MCF 10A (cell line): ENCODE data around the gene PLA2G6. TPM values are rescaled to one million over a fixed set of nuclear protein-coding genes. Genes with fewer than 3 reads are reported as not detected.
"Not testable (repeated sequence)": the region's sequence is repeated elsewhere in the genome, so short reads cannot be mapped to it uniquely, and the experiment has no call there.

Experiments
- BruUV-seq: library from RNA; stranded (reverse); fragments of 400-500 nt; replicated peaks from 2 replicates; lab custom pipeline; 2021; lab: Mats Ljungman, UMichigan
- CTCF ChIA-PET: fragments of 300-600 bp; sonication (Branson Sonifier 250); formaldehyde crosslinking; extraction: SDS; loops from one replicate; lab custom pipeline; 2021; ENCODE audit warnings: antibody characterized with exemption, inconsistent platforms; lab: Yijun Ruan, JAX
- POLR2A ChIA-PET: fragments of 300-600, 350-650 bp; sonication (Branson Sonifier 250); formaldehyde crosslinking; extraction: SDS; loops from one replicate; lab custom pipeline; 2020; ENCODE audit warnings: antibody characterized with exemption, inconsistent platforms; lab: Yijun Ruan, JAX
- DNase-seq: peaks from one replicate; pipeline ENCODE4 v3.0.0-alpha.2; 2018; ENCODE audit not compliant: unreplicated experiment
- H3K27ac Mint-ChIP-seq: one replicate; pipeline ENCODE4 v1.8.0; 2022; ENCODE audit warnings: mild to moderate bottlenecking, low read depth, mixed read lengths; ENCODE audit not compliant: unreplicated experiment
- H3K27me3 Mint-ChIP-seq: one replicate; pipeline ENCODE4 v1.8.0; 2022; ENCODE audit warnings: mixed read lengths; ENCODE audit not compliant: insufficient read depth, unreplicated experiment
- H3K36me3 Mint-ChIP-seq: one replicate; pipeline ENCODE4 v1.8.0; 2022; ENCODE audit warnings: mild to moderate bottlenecking, moderate library complexity, mixed read lengths; ENCODE audit not compliant: insufficient read depth, unreplicated experiment
- H3K4me1 Mint-ChIP-seq: one replicate; pipeline ENCODE4 v1.8.0; 2022; ENCODE audit warnings: mixed read lengths; ENCODE audit not compliant: insufficient read depth, unreplicated experiment
- H3K4me3 Mint-ChIP-seq: one replicate; pipeline ENCODE4 v1.8.0; 2022; ENCODE audit warnings: mild to moderate bottlenecking, moderate library complexity, mixed read lengths; ENCODE audit not compliant: unreplicated experiment
- H3K9me3 Mint-ChIP-seq: one replicate; pipeline ENCODE4 v1.8.0; 2022; ENCODE audit warnings: mixed read lengths; ENCODE audit not compliant: unreplicated experiment
- intact Hi-C: fragments of 100-400 bp; cut with micrococcal nuclease; formaldehyde crosslinking; loops from 2 replicates; pipeline ENCODE4 v1.14.1; 2022
- total RNA-seq: library from RNA; stranded (reverse); gene quantifications from 2 replicates; pipeline ENCODE4 v1.2.3, GENCODE V29; 2022
- TF ChIP-seq, protein P1 (sequence below): fragments of 200-600 bp; IDR thresholded peaks from one replicate; pipeline ENCODE4 v1.8.0; 2022; ENCODE audit warnings: antibody characterized with exemption, mild to moderate bottlenecking; ENCODE audit not compliant: unreplicated experiment

The PLA2G6 gene
- total RNA-seq, 1 experiment from 2014 or later = 37.5 TPM

DNA sequence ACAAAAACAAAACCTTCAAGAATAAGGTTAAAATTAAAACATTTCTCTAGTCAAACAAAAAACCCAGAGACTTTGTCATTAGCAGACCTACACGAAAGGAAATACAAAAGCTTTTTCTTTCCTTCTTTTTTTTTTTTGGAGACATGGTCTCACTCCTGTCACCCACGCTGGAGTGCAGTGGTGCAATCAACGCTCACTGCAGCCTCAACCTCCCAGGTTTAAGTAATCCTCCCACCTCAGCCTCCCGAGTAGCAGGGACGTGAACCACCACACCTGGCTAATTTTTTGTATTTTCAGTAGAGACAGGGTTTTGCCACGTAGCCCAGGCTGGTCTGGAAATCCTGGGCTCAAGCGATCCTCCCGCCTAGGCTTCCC is 30.5 kb downstream of the PLA2G6 start:
- Mint-ChIP-seq H3K4me1 (peaks cover 11% of the 10 kb centered on the region), H3K4me3 (no peak overlapping the region), H3K9me3 (no peaks in the 10 kb centered on the region), H3K36me3 (no peaks in the 10 kb centered on the region), H3K27ac (no peak overlapping the region), H3K27me3 (no peaks in the 10 kb centered on the region)
- no TSS peak for BruUV-seq
- TF ChIP-seq, protein P1, sequence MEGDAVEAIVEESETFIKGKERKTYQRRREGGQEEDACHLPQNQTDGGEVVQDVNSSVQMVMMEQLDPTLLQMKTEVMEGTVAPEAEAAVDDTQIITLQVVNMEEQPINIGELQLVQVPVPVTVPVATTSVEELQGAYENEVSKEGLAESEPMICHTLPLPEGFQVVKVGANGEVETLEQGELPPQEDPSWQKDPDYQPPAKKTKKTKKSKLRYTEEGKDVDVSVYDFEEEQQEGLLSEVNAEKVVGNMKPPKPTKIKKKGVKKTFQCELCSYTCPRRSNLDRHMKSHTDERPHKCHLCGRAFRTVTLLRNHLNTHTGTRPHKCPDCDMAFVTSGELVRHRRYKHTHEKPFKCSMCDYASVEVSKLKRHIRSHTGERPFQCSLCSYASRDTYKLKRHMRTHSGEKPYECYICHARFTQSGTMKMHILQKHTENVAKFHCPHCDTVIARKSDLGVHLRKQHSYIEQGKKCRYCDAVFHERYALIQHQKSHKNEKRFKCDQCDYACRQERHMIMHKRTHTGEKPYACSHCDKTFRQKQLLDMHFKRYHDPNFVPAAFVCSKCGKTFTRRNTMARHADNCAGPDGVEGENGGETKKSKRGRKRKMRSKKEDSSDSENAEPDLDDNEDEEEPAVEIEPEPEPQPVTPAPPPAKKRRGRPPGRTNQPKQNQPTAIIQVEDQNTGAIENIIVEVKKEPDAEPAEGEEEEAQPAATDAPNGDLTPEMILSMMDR = no peak
- no peak for DNase-seq
- intact Hi-C loops = no loop called here
- POLR2A ChIA-PET = interaction anchor here (0.6 to 1.0 kb wide), 2 partner anchors 20 to 963 kb away, joined by 3 read pairs; no protein-coding TSS in a partner anchor
- CTCF ChIA-PET = no interaction called here

DNA sequence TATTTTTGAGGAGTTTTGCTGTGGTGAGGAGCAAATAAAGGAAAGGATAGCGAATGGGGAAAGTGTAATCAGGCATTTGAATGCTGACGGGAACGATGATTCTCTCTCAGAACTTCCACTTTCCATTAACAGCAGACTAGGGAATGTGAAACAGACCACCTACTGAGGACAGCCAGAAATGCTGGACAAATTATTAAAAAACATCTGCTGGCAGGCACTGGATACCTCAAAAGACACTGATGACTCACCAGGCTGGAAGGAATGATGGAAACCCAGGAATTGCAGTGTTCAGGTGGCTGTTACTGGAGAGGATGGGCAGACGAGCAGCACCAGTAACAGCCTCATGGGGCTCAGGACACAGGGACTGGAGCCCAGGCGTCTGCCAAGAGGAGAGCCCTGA is 33.4 kb downstream of the PLA2G6 start:
- Mint-ChIP-seq H3K36me3 (peaks cover 7% of the 10 kb centered on the region), H3K4me1 (peaks cover 21% of the 10 kb centered on the region), H3K27me3 (no peaks in the 10 kb centered on the region), H3K27ac (no peak overlapping the region), H3K4me3 (no peak overlapping the region), H3K9me3 (no peaks in the 10 kb centered on the region)
- POLR2A ChIA-PET = no interaction called here
- intact Hi-C loops = no loop called here
- no TSS peak for BruUV-seq
- TF ChIP-seq, protein P1 = no peak
- DNase-seq = peak; percentile 76
- CTCF ChIA-PET = no interaction called here

DNA sequence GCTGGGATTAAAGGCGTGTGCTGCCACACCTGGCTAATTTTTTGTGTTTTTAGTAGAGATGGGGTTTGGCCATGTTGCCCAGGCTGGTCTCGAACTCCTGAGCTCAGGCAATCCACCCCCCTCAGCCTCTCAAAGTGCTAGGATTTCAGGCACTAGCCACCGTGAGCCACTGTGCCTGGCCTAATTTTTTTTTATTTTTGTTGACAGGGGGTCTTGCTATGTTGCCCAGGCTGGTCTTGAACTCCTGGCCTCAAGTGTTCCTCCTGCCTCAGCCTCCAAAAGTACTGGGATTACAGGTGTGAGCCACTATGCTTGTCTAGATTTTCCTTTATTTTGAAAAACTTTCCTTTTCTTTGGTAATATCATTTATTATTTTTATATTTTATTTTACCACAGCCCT is 35.5 kb downstream of the PLA2G6 start:
- H3K27ac Mint-ChIP-seq = peak overlapping the region; percentile 79
- peaks cover 14% of the 10 kb centered on the region for H3K36me3 Mint-ChIP-seq
- H3K4me3 Mint-ChIP-seq, H3K9me3 Mint-ChIP-seq, BruUV-seq, DNase-seq, intact Hi-C loops, H3K27me3 Mint-ChIP-seq: not testable (repeated sequence)
- ChIA-PET POLR2A (interaction anchor here (0.6 to 2.0 kb wide), 4 partner anchors 32 to 72 kb away, joined by 3 to 6 read pairs (median 4); partner anchors contain the start of gene PLA2G6), CTCF (interaction anchor here (1.1 to 2.5 kb wide), 3 partner anchors 32 to 76 kb away, joined by 3 to 13 read pairs (median 4); no protein-coding TSS in a partner anchor)
- H3K4me1 Mint-ChIP-seq = peaks cover 21% of the 10 kb centered on the region

DNA sequence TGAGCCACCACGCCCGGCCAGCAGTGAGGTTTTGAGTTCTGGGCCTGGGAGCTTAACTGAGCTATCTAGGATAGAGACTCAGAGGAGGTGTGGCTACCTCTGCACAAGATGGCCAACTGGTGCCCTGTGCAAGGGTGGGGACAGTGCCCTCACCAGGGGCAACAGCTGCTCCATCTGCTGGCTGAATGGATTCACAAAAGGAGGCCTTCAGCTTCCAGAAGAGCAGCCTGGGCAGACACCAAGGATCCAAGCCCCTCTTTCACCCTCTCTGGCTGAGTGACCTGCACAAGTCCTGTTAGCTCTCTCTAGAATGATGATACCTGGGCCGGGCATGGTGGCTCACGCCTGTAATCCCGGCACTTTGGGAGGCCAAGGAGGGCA is 37.6 kb downstream of the PLA2G6 start:
- intact Hi-C loops = no loop called here
- DNase-seq = no peak
- no peaks in the 10 kb centered on the region for H3K9me3 Mint-ChIP-seq

More for the DNA sequence above, 37.6 kb downstream of the PLA2G6 start:
- TF ChIP-seq, protein P1 = no peak
- ChIA-PET CTCF (interaction anchor here (0.6 to 2.5 kb wide), 3 partner anchors 29 to 51 kb away, joined by 3 to 13 read pairs (median 4); no protein-coding TSS in a partner anchor), POLR2A (interaction anchor here (1.2 kb wide), 1 partner anchor 36 kb away, joined by 4 read pairs; no protein-coding TSS in a partner anchor)
- BruUV-seq = no TSS peak
- H3K4me3 Mint-ChIP-seq = no peak overlapping the region
- H3K27me3 Mint-ChIP-seq = no peaks in the 10 kb centered on the region
- H3K36me3 Mint-ChIP-seq = peaks cover 15% of the 10 kb centered on the region
- H3K27ac Mint-ChIP-seq = no peak overlapping the region
- peaks cover 21% of the 10 kb centered on the region for H3K4me1 Mint-ChIP-seq
